GM12878 (cell line): ENCODE measurements around the gene YIF1A. TPM values are rescaled to one million over a fixed set of nuclear protein-coding genes. Genes with fewer than 3 reads are reported as not detected.

ENCODE experiments used
- ATAC-seq: fragments of 200-7000 bp; cut with Tn5 transposase; 3 replicates; pipeline ENCODE4 v1.9.1; 2020; ENCODE audit warnings: mild to moderate bottlenecking, moderate library complexity
- BruUV-seq: library from RNA; stranded (reverse); fragments of 400-500 nt; replicated peaks from 2 replicates; lab custom pipeline; 2021; lab: Mats Ljungman, UMichigan
- CTCF ChIA-PET: fragments of 300-600 bp; sonication (Branson Sonifier 250); formaldehyde crosslinking; extraction: SDS; loops from one replicate; lab custom pipeline; 2021; ENCODE audit warnings: inconsistent platforms; lab: Yijun Ruan, JAX
- POLR2A ChIA-PET: fragments of 350-600 bp; formaldehyde crosslinking; extraction: SDS; loops from one replicate; lab custom pipeline; 2021; ENCODE audit warnings: inconsistent platforms; lab: Charles Lee
- RAD21 ChIA-PET: fragments of 300-600 bp; sonication (Branson Sonifier 250); formaldehyde crosslinking; loops from one replicate; lab custom pipeline; 2023; ENCODE audit warnings: antibody characterized with exemption; ENCODE audit not compliant: unreplicated experiment; lab: Charles Lee
- SMC1A ChIA-PET: fragments of 300-600 bp; sonication (Branson Sonifier 250); formaldehyde crosslinking; loops from one replicate; lab custom pipeline; 2023; ENCODE audit not compliant: unreplicated experiment, uncharacterized antibody; lab: Charles Lee
- DNase-seq: peaks from one replicate; pipeline ENCODE4 v3.0.0-alpha.2; 2011; ENCODE audit warnings: low read depth, low spot score
- FAIRE-seq: peaks from 3 replicates; lab custom pipeline; 2011; peaks lifted over from hg19 to GRCh38; lab: Jason Lieb, UNC
- H2AFZ ChIP-seq: 2 replicates; pipeline ENCODE4 v1.6.0; 2011; ENCODE audit warnings: low read depth, low read length, control low read depth; ENCODE audit not compliant: control insufficient read depth
- H3K27ac ChIP-seq: 2 replicates; pipeline ENCODE4 v1.5.1; 2011; ENCODE audit warnings: control low read depth; ENCODE audit not compliant: control insufficient read depth, insufficient read depth
- H3K27me3 ChIP-seq, 2 experiments: replicated peaks in 1 of 2; 2 replicates each; pipeline versions ENCODE4 v1.6.0 to v1.6.1; 2011; ENCODE audit warnings: low read length in 1 of 2; ENCODE audit not compliant: control insufficient read depth in 2 of 2, insufficient read depth in 2 of 2
- H3K36me3 ChIP-seq, 2 experiments: 2 replicates each; pipeline ENCODE4 v1.5.1; 2011; ENCODE audit warnings: low read length in 1 of 2; ENCODE audit not compliant: control insufficient read depth in 2 of 2, insufficient read depth in 2 of 2
- H3K4me1 ChIP-seq: 2 replicates; pipeline ENCODE4 v1.6.1; 2011; ENCODE audit warnings: mild to moderate bottlenecking, low read length, moderate library complexity, mixed read lengths; ENCODE audit not compliant: control insufficient read depth, insufficient read depth
- H3K4me2 ChIP-seq: 2 replicates; pipeline ENCODE4 v1.6.0; 2011; ENCODE audit warnings: control low read depth; ENCODE audit not compliant: control insufficient read depth, insufficient read depth
- H3K4me3 ChIP-seq: fragments of 200-600 bp; sonication (generic); 2 replicates; pipeline ENCODE4 v1.5.1; 2016
- H3K79me2 ChIP-seq: 2 replicates; pipeline ENCODE4 v1.6.0; 2011; ENCODE audit warnings: low read length; ENCODE audit not compliant: control insufficient read depth, insufficient read depth
- H3K9ac ChIP-seq: 2 replicates; pipeline ENCODE4 v1.8.0; 2011; ENCODE audit warnings: low read length, control low read depth, mixed read lengths; ENCODE audit not compliant: control insufficient read depth, insufficient read depth
- H3K9me3 ChIP-seq: replicated peaks from 3 replicates; pipeline ENCODE4 v1.5.1; 2011; ENCODE audit warnings: mild to moderate bottlenecking, low read length; ENCODE audit not compliant: control insufficient read depth, insufficient read depth
- H4K20me1 ChIP-seq: 2 replicates; pipeline ENCODE4 v1.6.0; 2011; ENCODE audit not compliant: control insufficient read depth, insufficient read depth
- BHLHE40 ChIP-seq, 2 experiments: fragments of 450-650 bp in 1 of 2; IDR thresholded peaks; 2 replicates each; pipeline ENCODE4 v1.6.1; 2011 to 2017; ENCODE audit warnings: low read depth in 2 of 2, borderline replicate concordance in 1 of 2, improper control_type of control experiment in 1 of 2, low read length in 1 of 2, mild to moderate bottlenecking in 1 of 2
- JUND ChIP-seq: IDR thresholded peaks from 2 replicates; pipeline ENCODE4 v1.6.1; 2012; ENCODE audit warnings: low read depth, mild to moderate bottlenecking, low read length, improper control_type of control experiment, moderate library complexity
- MEF2B ChIP-seq: fragments of 450-650 bp; IDR thresholded peaks from 2 replicates; pipeline ENCODE4 v1.6.1; 2018; ENCODE audit warnings: mild to moderate bottlenecking, moderate library complexity; ENCODE audit not compliant: partially characterized antibody, poor library complexity, severe bottlenecking
- RB1 ChIP-seq: fragments of 450-650 bp; formaldehyde crosslinking; IDR thresholded peaks from 2 replicates; pipeline ENCODE4 v1.6.1; 2017; ENCODE audit warnings: mild to moderate bottlenecking, borderline replicate concordance
- RCOR1 ChIP-seq: conservative IDR thresholded peaks from 2 replicates; pipeline ENCODE4 v1.6.1; 2012; ENCODE audit warnings: low read depth, low read length, improper control_type of control experiment
- RELA ChIP-seq: fragments of 450-650 bp; IDR thresholded peaks from 2 replicates; pipeline ENCODE4 v1.8.0; 2014; ENCODE audit warnings: borderline replicate concordance; ENCODE audit not compliant: partially characterized antibody
- SRF ChIP-seq, 2 experiments: IDR thresholded peaks; 2 replicates each; pipeline ENCODE4 v1.6.1; 2011; ENCODE audit warnings: low read depth in 2 of 2, low read length in 2 of 2, mild to moderate bottlenecking in 1 of 2, moderate library complexity in 1 of 2
- ZNF384 ChIP-seq: IDR thresholded peaks from 2 replicates; pipeline ENCODE4 v1.6.1; 2012; ENCODE audit warnings: low read depth, mild to moderate bottlenecking, low read length, improper control_type of control experiment, borderline replicate concordance
- WGBS: methylation state at CpG from one replicate; pipeline ENCODE4 v1.1.6; 2016; ENCODE audit warnings: low lambda C conversion rate; ENCODE audit not compliant: insufficient replicate concordance, insufficient coverage; ENCODE audit errors: missing lambda C conversion rate; 5-methylcytosine and 5-hydroxymethylcytosine counted together
- in situ Hi-C: fragments of 300-500 bp; cut with MboI; formaldehyde crosslinking; loops from 9 replicates; pipeline ENCODE4 v1.14.3; 2018; ENCODE audit warnings: mixed read lengths
- intact Hi-C: fragments of 100-400 bp; cut with micrococcal nuclease; formaldehyde crosslinking; loops from one replicate; pipeline ENCODE4 v1.14.2; 2022; ENCODE audit not compliant: unreplicated experiment
- polyA plus RNA-seq, 11 experiments: library from polyadenylated mRNA; depleted of rRNA in 4 of 11; unstranded in 6 of 11; stranded (reverse) in 5 of 11; fragments of >200 nt; fragmentation: Nextera tagmentation in 4 of 11; fragmentation: Illumina TruSeq in 1 of 11; extraction: Ambion mirVana in 4 of 11; extraction: Trizol in 1 of 11; gene quantifications; 1 replicate in 1 of 11; 2 replicates in 10 of 11; pipeline versions ENCODE4 v1.2.1 to v1.2.3, GENCODE V29; 2011 to 2016; ENCODE audit warnings: inconsistent platforms in 2 of 11, missing spikeins in 2 of 11, low read depth in 1 of 11
- total RNA-seq, 4 experiments: library from RNA; depleted of rRNA in 3 of 4; stranded (reverse); fragments of >200 nt in 3 of 4; fragmentation: Illumina TruSeq in 1 of 4; extraction: Trizol in 1 of 4; gene quantifications; 2 replicates each; pipeline versions ENCODE4 v1.2.1 to v1.2.3, GENCODE V29; 2013 to 2021
- TF ChIP-seq, protein P1 (sequence below): fragments of 450-650 bp; IDR thresholded peaks from 2 replicates; pipeline ENCODE4 v1.6.1; 2016; ENCODE audit warnings: mild to moderate bottlenecking
- TF ChIP-seq, protein P2 (sequence below): IDR thresholded peaks from 2 replicates; pipeline ENCODE4 v1.6.1; 2011; ENCODE audit warnings: borderline replicate concordance, low read depth, mild to moderate bottlenecking, moderate library complexity, low read length; ENCODE audit not compliant: insufficient read depth, poor library complexity, severe bottlenecking

Gene YIF1A
- total and polyA plus RNA-seq, 10 of the 15 experiments (the other 5 are each of a cell fraction or from before 2014, with no cell fraction given): 6.6 to 128 (median 71.7) TPM

DNA sequence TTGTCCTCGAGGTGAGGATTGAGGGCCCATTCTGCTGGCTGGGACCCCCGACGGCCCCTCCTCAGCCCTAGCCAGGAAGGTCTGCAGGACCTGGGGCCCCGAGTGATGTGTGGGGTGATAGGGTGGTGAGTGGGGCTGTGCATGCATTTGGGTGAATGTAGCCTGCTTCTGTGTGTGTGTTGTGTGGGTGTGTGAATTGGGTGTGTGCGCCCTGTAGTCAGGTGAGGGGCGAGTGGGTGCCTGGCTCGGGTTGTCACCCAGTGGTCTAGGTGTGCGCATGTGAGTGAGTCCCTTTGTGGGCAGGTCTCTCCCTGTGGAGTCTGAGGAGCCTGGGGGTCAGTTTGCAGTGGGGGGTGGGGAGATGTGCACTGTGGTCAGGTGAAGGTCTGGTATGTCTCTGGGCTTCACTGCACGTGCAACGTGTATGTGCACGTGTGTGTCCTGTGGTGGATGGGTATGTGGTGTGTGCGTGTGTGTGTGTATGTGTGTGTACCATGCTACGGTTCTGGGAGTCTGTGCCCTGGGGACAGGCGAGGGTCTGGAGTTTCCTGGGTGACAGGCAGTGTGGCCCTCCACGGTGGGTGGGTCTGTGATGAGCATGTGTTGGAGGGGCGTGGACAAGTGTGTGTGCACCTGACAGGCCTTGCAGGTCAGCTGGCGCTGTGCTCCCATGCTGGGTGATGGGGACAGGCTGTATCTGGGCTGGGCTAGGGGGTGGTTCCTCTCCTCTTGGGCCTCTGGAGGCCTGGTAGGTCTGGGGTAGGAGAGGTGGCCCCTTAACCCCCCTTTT is 3.8 kb upstream of the YIF1A start:
- ATAC-seq (no peak), FAIRE-seq (no peak), DNase-seq (no peak)
- 10% methylated on average over 17 of the region's 17 CpGs for WGBS
- H3K4me3 ChIP-seq: no peak overlapping the region
- H2AFZ ChIP-seq: no peak overlapping the region
- peaks cover 12% of the 10 kb centered on the region for H3K4me1 ChIP-seq
- CTCF ChIA-PET: no interaction called here
- no TSS peak for BruUV-seq
- TF ChIP-seq BHLHE40 (IDR thresholded peaks at IDR 0.05; ENCODE audit: borderline replicate concordance in 1 of 2, low read depth in 2 of 2, low read length in 1 of 2) (peak in 1 of 2 experiments; percentile 59; a peak in 2 of 4 replicates), RCOR1 (no peak)
- in situ Hi-C loops: no loop called here
- no peak overlapping the region for H3K27ac ChIP-seq
- H4K20me1 ChIP-seq: no peaks in the 10 kb centered on the region
- peaks cover 2 to 7% of the 10 kb centered on the region in 2 experiments; a peak in 2 of 4 replicates for H3K27me3 ChIP-seq
- no peak overlapping the region for H3K4me2 ChIP-seq
- POLR2A ChIA-PET: no interaction called here
- H3K9ac ChIP-seq: no peak overlapping the region
- peaks cover 10% of the 10 kb centered on the region for H3K79me2 ChIP-seq
- intact Hi-C loops: no loop called here
- RAD21 ChIA-PET: no interaction called here
- H3K9me3 ChIP-seq: no peaks in the 10 kb centered on the region
- SMC1A ChIA-PET: no interaction called here
- no peaks in the 10 kb centered on the region for H3K36me3 ChIP-seq

DNA sequence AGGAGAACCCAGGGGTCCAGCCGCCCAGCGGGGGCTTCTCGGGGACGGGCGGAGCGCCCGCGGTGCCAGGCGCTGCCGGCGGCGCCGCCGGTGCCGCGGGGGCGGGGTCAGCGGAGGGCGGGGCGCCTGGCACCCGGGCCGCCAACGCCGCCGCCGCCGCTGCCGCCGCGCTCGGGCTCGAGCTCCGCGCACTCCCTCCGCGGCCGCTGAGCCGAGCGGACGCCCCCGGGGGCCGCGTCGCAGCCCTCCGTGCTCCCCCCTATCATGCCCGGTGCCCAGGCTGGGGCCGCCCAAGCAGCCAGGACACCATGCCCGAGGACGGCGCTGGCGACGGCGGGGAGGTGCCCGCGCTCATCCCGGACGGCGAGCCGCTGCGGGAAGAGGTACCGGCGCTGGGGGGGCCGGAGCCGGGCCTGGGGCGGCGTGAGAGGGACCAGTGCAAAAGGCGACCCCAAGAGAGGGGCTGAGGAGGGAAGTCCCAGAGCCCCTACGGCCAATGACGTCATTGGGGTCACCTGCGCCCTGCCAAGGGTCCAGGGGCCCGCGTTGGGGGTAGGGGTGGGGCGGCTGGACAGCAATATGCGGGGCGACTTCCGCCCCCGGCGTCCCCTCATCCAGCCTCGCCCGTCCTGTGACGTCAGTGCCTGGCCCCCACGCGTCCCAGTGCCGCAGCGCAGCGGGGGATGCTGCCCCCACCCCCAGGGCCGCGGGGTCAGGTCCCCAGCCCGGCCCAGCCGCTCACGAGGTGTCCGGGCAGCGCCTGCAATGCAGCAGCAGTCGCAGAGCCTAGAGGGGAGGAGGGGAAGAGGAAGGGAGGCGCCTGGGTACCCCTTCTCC is 3.0 kb upstream of the YIF1A start, which contains the start of gene TMEM151A:
Gene TMEM151A (plus strand): TSS at position 189 of the 837 bp plus-strand sequence. CDS start 120 bp downstream, at position 309.
- Histone ChIP-seq H3K4me1 (peaks cover 15% of the 10 kb centered on the region), H3K27ac (no peak within 1 kb of the TSS), H3K79me2 (peaks cover 12% of the 10 kb centered on the region), H3K9me3 (no peaks in the 10 kb centered on the region), H3K4me3 (no peak within 1 kb of the TSS), H4K20me1 (no peaks in the 10 kb centered on the region), H2AFZ (no peak within 1 kb of the TSS), H3K9ac (no peak within 1 kb of the TSS), H3K4me2 (no peak within 1 kb of the TSS), H3K27me3 (peaks cover 2 to 7% of the 10 kb centered on the region in 2 experiments; a peak in 2 of 4 replicates), H3K36me3 (no peaks in the 10 kb centered on the region)
- RAD21 ChIA-PET: interaction anchor here (1.2 kb wide), 1 partner anchor 21 kb away, joined by 5 read pairs; no protein-coding TSS in a partner anchor
- FAIRE-seq: no peak
- POLR2A ChIA-PET: no interaction called here
- SMC1A ChIA-PET: interaction anchor here (2.5 kb wide), 1 partner anchor 20 kb away, joined by 10 read pairs; no protein-coding TSS in a partner anchor
- WGBS: 17% methylated on average over 55 of the region's 95 CpGs
- DNase-seq: no peak
- in situ Hi-C loops: no loop called here
- no peak for ATAC-seq
- no TSS peak for BruUV-seq
- CTCF ChIA-PET: interaction anchor here (0.9 kb wide), 1 partner anchor 75 kb away, joined by 3 read pairs; no protein-coding TSS in a partner anchor
- intact Hi-C loops: no loop called here
- TF ChIP-seq, protein P1, sequence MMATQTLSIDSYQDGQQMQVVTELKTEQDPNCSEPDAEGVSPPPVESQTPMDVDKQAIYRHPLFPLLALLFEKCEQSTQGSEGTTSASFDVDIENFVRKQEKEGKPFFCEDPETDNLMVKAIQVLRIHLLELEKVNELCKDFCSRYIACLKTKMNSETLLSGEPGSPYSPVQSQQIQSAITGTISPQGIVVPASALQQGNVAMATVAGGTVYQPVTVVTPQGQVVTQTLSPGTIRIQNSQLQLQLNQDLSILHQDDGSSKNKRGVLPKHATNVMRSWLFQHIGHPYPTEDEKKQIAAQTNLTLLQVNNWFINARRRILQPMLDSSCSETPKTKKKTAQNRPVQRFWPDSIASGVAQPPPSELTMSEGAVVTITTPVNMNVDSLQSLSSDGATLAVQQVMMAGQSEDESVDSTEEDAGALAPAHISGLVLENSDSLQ: no peak
- no peak for TF ChIP-seq RELA
- TF ChIP-seq SRF (IDR thresholded peaks at IDR 0.05; ENCODE audit: low read depth in 2 of 2, low read length in 2 of 2): no peak
- TF ChIP-seq JUND: no peak
- no peak for TF ChIP-seq RB1
- TF ChIP-seq MEF2B: no peak
- no peak for TF ChIP-seq ZNF384
- TF ChIP-seq, protein P2, sequence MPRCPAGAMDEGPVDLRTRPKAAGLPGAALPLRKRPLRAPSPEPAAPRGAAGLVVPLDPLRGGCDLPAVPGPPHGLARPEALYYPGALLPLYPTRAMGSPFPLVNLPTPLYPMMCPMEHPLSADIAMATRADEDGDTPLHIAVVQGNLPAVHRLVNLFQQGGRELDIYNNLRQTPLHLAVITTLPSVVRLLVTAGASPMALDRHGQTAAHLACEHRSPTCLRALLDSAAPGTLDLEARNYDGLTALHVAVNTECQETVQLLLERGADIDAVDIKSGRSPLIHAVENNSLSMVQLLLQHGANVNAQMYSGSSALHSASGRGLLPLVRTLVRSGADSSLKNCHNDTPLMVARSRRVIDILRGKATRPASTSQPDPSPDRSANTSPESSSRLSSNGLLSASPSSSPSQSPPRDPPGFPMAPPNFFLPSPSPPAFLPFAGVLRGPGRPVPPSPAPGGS: no peak
